HUES64 (cell line): ENCODE results near the gene GRM3. TPM values are rescaled to one million over a fixed set of nuclear protein-coding genes. Genes with fewer than 3 reads are reported as not detected.
A peak's percentile ranks its signal among the peaks of the same experiment; 100 is the strongest.
"Not testable (repeated sequence)": the region's sequence is repeated elsewhere in the genome, so short reads cannot be mapped to it uniquely, and the experiment has no call there.

Source experiments
- H3K27ac ChIP-seq: 2 replicates; pipeline ENCODE4 v1.7.0; 2013; ENCODE audit warnings: low read depth, low read length, inconsistent platforms
- H3K27me3 ChIP-seq: 2 replicates; pipeline ENCODE4 v1.6.1; 2013; ENCODE audit warnings: mild to moderate bottlenecking, low read length; ENCODE audit not compliant: insufficient read depth
- H3K36me3 ChIP-seq: 2 replicates; pipeline ENCODE4 v1.6.1; 2013; ENCODE audit warnings: mild to moderate bottlenecking, low read length; ENCODE audit not compliant: insufficient read depth
- H3K4me1 ChIP-seq: 2 replicates; pipeline ENCODE4 v1.6.1; 2013; ENCODE audit warnings: mild to moderate bottlenecking, low read length, moderate library complexity; ENCODE audit not compliant: insufficient read depth
- H3K4me3 ChIP-seq: 2 replicates; pipeline ENCODE4 v1.5.1; 2013; ENCODE audit warnings: mild to moderate bottlenecking, low read length, moderate library complexity
- H3K9ac ChIP-seq: 2 replicates; pipeline ENCODE4 v1.6.1; 2013; ENCODE audit warnings: mild to moderate bottlenecking, low read depth, low read length
- H3K9me3 ChIP-seq: 2 replicates; pipeline ENCODE4 v1.6.1; 2013; ENCODE audit warnings: low read depth, low read length; ENCODE audit not compliant: insufficient read depth
- WGBS: fragments of 150-250, 120-280 bp; methylation state at CpG from one replicate; pipeline ENCODE4 v1.1.7; 2013; ENCODE audit warnings: missing lambda C conversion rate; 5-methylcytosine and 5-hydroxymethylcytosine counted together
- polyA plus RNA-seq, 2 experiments: library from polyadenylated mRNA; stranded (reverse); fragments of 50-300 nt; gene quantifications; one replicate each; pipeline ENCODE4 v1.2.3, GENCODE V29; 2013

Gene GRM3
- 1.6 TPM for polyA plus RNA-seq (2013, experiment 1 of 2)
- 2.5 TPM for polyA plus RNA-seq (2013, experiment 2 of 2)

DNA sequence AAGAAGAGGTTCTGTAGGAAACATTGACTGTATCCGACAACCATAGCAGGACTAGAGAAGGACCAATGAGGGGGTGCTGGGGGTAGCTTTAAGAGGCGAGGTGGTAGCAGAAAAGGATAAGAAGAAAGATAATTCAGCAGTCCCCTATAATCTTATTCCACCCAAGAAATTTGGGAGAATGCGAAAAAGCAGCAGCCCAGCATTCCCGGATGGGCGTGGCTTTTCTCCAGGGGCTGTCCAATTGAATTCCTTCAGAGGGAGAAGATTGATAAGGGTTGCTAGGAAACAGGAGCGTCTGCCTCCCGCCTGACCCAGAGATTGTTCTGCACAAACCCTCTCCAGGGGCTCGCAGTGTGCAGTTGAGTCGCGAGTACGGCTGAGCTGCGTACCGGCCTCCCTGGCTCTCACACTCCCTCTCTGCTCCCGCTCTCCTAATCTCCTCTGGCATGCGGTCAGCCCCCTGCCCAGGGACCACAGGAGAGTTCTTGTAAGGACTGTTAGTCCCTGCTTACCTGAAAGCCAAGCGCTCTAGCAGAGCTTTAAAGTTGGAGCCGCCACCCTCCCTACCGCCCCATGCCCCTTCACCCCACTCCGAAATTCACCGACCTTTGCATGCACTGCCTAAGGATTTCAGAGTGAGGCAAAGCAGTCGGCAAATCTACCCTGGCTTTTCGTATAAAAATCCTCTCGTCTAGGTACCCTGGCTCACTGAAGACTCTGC is at the start of gene GRM3:
Gene GRM3 (plus strand): TSS at position 349 of the 721 bp plus-strand sequence. CDS start 121,237 bp downstream, outside the sequence.
- H3K27me3 ChIP-seq: peaks cover 30% of the 10 kb centered on the region
- no peaks in the 10 kb centered on the region for H3K9me3 ChIP-seq
- peaks cover 26% of the 10 kb centered on the region for H3K4me1 ChIP-seq
- no peak within 1 kb of the TSS for H3K27ac ChIP-seq
- WGBS: under 1% methylated on average over 22 of the region's 23 CpGs
- H3K36me3 ChIP-seq: no peaks in the 10 kb centered on the region
- peak within 1 kb of the TSS; percentile 24; the same call in 1 of the 2 replicates for H3K9ac ChIP-seq
- H3K4me3 ChIP-seq: peak within 1 kb of the TSS; percentile 68

- H3K9ac ChIP-seq: no peak overlapping the region
- H3K4me3 ChIP-seq: no peak overlapping the region
- no peaks in the 10 kb centered on the region for H3K36me3 ChIP-seq
- no peaks in the 10 kb centered on the region for H3K9me3 ChIP-seq
- WGBS: 61% methylated on average over 15 of the region's 15 CpGs
- H3K27me3 ChIP-seq: no peaks in the 10 kb centered on the region
- H3K27ac ChIP-seq: no peak overlapping the region
- no peaks in the 10 kb centered on the region for H3K4me1 ChIP-seq
Measured at GRCh38 chr7:86598311-86598710, 45.4 kb upstream of the GRM3 start.

DNA sequence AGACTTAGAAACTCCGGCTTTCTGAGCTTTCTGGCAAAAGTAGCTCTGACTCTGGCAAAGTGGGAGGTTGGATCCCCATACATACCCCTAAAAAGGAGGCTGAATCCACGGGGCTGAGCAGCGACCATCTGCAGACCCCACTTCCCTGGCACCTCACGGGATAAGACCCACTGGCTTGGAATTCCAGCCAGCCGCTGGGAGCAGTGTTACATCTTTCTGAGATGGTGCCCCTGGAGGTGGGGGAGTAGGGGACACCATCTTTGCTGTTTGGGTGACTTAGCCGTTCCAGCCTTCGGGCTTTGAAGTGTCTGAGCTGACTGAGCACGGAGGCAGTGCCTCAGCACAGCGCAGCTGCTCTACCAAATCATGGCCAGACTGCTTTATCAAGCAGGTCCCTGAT is 45.0 kb upstream of the GRM3 start:
- no peaks in the 10 kb centered on the region for H3K36me3 ChIP-seq
- H3K27me3 ChIP-seq: no peaks in the 10 kb centered on the region
- H3K9me3 ChIP-seq: no peaks in the 10 kb centered on the region
- WGBS: 94% methylated on average over 9 of the region's 9 CpGs
- H3K27ac ChIP-seq: no peak overlapping the region
- H3K4me1 ChIP-seq: no peaks in the 10 kb centered on the region
- no peak overlapping the region for H3K9ac ChIP-seq
- H3K4me3 ChIP-seq: no peak overlapping the region

DNA sequence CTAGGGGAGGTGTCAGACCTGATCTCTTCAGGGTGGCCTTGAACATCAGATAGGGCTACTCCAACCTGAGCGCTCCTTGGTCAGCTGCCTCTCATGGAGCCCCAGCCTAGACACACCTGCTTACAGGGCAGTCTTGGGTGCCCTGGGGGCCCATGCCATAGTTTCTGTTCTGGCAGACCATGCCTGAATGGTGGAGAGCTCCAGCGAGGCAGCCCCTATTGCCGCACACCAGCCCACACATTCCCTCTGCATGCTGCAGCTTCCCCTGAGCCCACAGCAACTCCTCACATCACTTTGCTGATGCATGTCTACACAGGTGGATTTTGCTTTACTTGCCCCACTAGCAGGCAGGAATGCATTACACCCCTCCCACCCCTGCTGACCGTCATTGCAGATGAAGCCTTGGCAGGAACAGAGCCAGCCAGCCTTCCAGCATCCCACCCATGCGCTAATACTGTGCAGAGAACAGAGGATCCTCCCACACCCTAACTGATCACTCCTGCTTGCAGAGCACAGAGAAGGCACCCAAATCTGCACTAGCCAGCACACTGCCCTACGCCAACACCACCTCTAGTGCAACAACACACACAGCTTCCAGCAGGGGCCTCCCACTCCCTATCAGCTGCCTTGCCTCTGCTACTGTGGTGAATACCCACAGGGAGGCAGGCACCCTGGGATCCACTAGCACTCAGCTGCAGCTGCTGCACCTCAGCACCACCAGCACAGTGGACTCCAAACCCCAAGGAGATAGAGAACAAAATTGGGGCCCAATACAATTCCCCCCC is 43.0 kb upstream of the GRM3 start:
- no peaks in the 10 kb centered on the region for H3K27me3 ChIP-seq
- H3K9ac ChIP-seq: no peak overlapping the region
- no peak overlapping the region for H3K27ac ChIP-seq
- H3K4me3 ChIP-seq: no peak overlapping the region
- no peaks in the 10 kb centered on the region for H3K4me1 ChIP-seq
- H3K9me3 ChIP-seq: no peaks in the 10 kb centered on the region
- 91% methylated on average over 6 of the region's 6 CpGs for WGBS
- H3K36me3 ChIP-seq: no peaks in the 10 kb centered on the region

DNA sequence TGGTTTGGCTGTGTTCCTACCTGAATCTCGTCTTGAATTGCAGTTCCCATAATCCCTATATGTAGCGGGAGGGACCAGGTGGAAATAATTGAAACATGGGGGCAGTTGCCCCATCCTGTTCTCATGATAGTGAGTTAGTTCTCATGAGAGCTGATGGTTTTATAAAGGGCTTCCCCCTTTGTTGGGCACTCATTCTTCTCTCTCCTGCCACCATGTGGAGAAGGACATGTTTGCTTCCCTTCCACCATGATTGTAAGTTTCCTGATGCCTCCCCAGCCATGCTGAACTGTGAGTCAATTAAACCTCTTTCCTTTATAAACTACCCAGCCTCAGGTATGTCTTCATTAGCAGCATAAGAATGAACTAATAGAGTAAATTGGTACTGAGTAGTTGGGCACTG is 28.0 kb upstream of the GRM3 start:
- H3K27me3 ChIP-seq, H3K9ac ChIP-seq, H3K36me3 ChIP-seq, H3K4me1 ChIP-seq, H3K9me3 ChIP-seq, H3K27ac ChIP-seq, H3K4me3 ChIP-seq: not testable (repeated sequence)
- WGBS: 95% methylated on average over 2 of the region's 2 CpGs

DNA sequence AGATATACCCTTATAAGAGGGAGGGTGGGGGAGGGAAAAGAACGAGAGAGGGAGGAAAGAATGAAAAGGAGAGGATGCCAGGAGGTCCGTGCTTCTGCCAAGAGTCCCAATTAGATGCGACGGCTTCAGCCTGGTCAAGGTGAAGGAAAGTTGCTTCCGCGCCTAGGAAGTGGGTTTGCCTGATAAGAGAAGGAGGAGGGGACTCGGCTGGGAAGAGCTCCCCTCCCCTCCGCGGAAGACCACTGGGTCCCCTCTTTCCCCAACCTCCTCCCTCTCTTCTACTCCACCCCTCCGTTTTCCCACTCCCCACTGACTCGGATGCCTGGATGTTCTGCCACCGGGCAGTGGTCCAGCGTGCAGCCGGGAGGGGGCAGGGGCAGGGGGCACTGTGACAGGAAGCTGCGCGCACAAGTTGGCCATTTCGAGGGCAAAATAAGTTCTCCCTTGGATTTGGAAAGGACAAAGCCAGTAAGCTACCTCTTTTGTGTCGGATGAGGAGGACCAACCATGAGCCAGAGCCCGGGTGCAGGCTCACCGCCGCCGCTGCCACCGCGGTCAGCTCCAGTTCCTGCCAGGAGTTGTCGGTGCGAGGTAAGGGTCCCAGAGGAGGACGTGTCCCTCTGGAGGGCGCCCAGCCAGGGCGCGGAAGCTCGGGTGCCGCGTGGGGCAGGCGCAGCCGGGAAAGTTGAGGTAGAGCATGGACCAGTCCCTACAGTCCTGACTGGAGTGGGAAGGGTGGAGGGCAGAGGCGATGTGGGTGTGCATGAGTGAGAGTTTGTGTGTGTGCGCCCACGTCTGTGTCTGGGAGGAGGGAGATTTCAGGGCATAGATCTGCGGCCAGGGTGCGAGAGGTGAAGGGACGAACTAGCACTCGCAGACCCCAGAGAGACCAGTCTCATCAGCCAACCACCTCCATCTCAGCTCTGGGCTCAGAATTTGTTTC is 844 bp downstream of the GRM3 start:
- Histone ChIP-seq H3K27me3 (peaks cover 30% of the 10 kb centered on the region), H3K4me1 (peaks cover 26% of the 10 kb centered on the region), H3K9me3 (no peaks in the 10 kb centered on the region), H3K4me3 (peak overlapping the region; percentile 68), H3K9ac (peak overlapping the region; percentile 40), H3K27ac (no peak overlapping the region), H3K36me3 (no peaks in the 10 kb centered on the region)
- WGBS: 2% methylated on average over 39 of the region's 42 CpGs

- WGBS: 23% methylated on average over 12 of the region's 13 CpGs
- Histone ChIP-seq H3K27me3 (peaks cover 30% of the 10 kb centered on the region), H3K4me1 (peaks cover 27% of the 10 kb centered on the region), H3K9me3 (no peaks in the 10 kb centered on the region), H3K4me3 (peak overlapping the region; percentile 68), H3K36me3 (no peaks in the 10 kb centered on the region), H3K9ac (peak overlapping the region; percentile 40; the same call in 1 of the 2 replicates), H3K27ac (no peak overlapping the region)
Measured at GRCh38 chr7:86645225-86645608, 1.5 kb downstream of the GRM3 start.

- Histone ChIP-seq H3K4me3 (peak overlapping the region; percentile 68; the same call in 1 of the 2 replicates), H3K27me3 (peaks cover 30% of the 10 kb centered on the region), H3K9ac (no peak overlapping the region), H3K9me3 (no peaks in the 10 kb centered on the region), H3K27ac (no peak overlapping the region), H3K4me1 (peaks cover 33% of the 10 kb centered on the region), H3K36me3 (no peaks in the 10 kb centered on the region)
- WGBS: no CpG with 5 or more reads among the region's 2 CpGs
Measured at GRCh38 chr7:86645676-86646276, 2.1 kb downstream of the GRM3 start.

DNA sequence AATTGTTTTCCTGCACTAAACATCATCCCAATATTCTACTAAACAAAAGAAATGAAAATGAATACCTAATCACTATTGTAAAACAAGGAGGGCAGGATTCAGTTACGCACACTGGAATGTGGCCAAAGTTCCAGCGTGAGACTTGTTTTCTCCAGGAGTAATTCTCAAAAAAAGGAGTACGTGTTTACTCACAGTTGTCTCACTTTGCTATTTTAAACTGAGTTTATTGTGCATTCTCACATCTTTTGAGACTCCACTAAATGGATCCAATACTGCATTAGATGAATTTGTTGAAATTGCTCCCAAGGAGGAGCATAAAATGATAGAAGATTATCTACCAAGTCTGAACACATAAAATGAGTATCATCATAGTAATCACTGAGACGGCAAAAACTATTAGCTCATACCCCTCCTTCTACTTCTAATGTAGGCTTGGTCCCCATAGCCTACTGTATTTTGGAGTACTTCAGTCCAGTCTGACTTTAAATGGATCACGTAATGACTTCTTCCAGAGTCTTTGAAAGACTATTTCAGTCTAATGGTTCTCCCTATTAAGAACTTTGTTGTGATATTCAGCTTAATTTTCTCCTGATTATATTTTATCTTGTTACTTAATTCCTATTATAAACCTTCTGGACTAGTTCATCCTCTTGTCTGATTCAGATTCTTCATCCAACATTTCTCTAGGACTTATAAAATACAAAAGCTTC is 3.8 kb downstream of the GRM3 start:
- Histone ChIP-seq H3K4me1 (peaks cover 37% of the 10 kb centered on the region), H3K27me3 (peaks cover 28% of the 10 kb centered on the region), H3K36me3 (no peaks in the 10 kb centered on the region), H3K4me3 (no peak overlapping the region), H3K9ac (no peak overlapping the region), H3K9me3 (no peaks in the 10 kb centered on the region), H3K27ac (no peak overlapping the region)
- 85% methylated on average over 5 of the region's 5 CpGs for WGBS

DNA sequence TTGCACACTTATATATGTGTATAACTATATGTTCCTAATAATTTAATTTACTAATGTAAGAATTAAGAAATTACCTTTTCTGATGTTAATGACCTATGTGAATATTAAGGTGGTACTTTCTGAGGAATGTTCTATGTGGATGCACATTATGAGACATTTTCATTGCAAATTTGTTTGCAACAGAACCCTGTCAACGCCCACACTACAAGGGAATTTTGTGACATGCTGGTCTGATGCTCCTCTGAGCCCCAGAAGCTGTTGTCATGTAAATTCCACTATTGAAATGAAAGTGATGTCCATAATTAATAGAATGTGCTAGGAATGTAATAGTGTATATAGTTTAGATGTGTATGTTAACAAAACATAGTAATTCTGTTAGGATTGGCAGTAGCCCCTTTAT is 4.5 kb downstream of the GRM3 start:
- 71% methylated on average over 1 of the region's 1 CpG for WGBS
- H3K27me3 ChIP-seq: peaks cover 28% of the 10 kb centered on the region
- no peak overlapping the region for H3K9ac ChIP-seq
- H3K4me3 ChIP-seq: no peak overlapping the region
- no peak overlapping the region for H3K27ac ChIP-seq
- no peaks in the 10 kb centered on the region for H3K9me3 ChIP-seq
- peaks cover 35% of the 10 kb centered on the region for H3K4me1 ChIP-seq
- H3K36me3 ChIP-seq: no peaks in the 10 kb centered on the region
